Measurements from ENCODE around the gene TMBIM6. TPM values are rescaled to one million over a fixed set of nuclear protein-coding genes. Genes with fewer than 3 reads are reported as not detected.
A peak's percentile ranks its signal among the peaks of the same experiment; 100 is the strongest.

Gene TMBIM6
- total and polyA plus RNA-seq, 9 of the 15 experiments (the other 6 are each of a cell fraction or from before 2014, with no cell fraction given): 147 to 1,288 (median 352) TPM

GRCh38 chr12:49730568-49731101 lies 10.7 kb upstream of the TMBIM6 start (continued):
- TF ChIP-seq ZNF318 (IDR thresholded peaks at IDR 0.05; ENCODE audit: borderline replicate concordance in 1 of 2, low read depth in 1 of 2) (peak in 1 of 2 experiments; percentile 67; a peak in 1 of 4 replicates), PCBP2 (IDR thresholded peaks at IDR 0.05; ENCODE audit: low read depth, low read length, poor library complexity, severe bottlenecking) (no peak), ZKSCAN3 (CRISPR knock-in tag; IDR thresholded peaks at IDR 0.05) (no peak), MEIS2 (IDR thresholded peaks at IDR 0.05; ENCODE audit: partially characterized antibody) (peak; percentile 58), EP300 (IDR thresholded peaks at IDR 0.05; ENCODE audit: low read length) (peak; percentile 53; the same call in 1 of the 2 replicates), NR2F6 (CRISPR knock-in tag; IDR thresholded peaks at IDR 0.05) (no peak), CXXC5 (CRISPR knock-in tag; IDR thresholded peaks at IDR 0.05) (peak; percentile 55), RAD51 (IDR thresholded peaks at IDR 0.05; ENCODE audit: borderline replicate concordance, low read depth) (peak; percentile 8; the same call in 1 of the 2 replicates), TAF9B (IDR thresholded peaks at IDR 0.05; ENCODE audit: partially characterized antibody) (no peak), PATZ1 (CRISPR knock-in tag; IDR thresholded peaks at IDR 0.05; ENCODE audit: borderline replicate concordance) (no peak), ZBTB2 (IDR thresholded peaks at IDR 0.05) (no peak), DIDO1 (tag; IDR thresholded peaks at IDR 0.05; ENCODE audit: low read depth) (peak; percentile 12; the same call in 1 of the 2 replicates), NFRKB (IDR thresholded peaks at IDR 0.05; ENCODE audit: low read depth) (0 out of 2 replicates have a peak, but pooled peaks have one; percentile 24), ZNF175 (CRISPR knock-in tag; IDR thresholded peaks at IDR 0.05; ENCODE audit: low read depth) (peak; percentile 97), RBM17 (IDR thresholded peaks at IDR 0.05; ENCODE audit: borderline replicate concordance, low read depth, low read length) (no peak), HDAC6 (IDR thresholded peaks at IDR 0.05; ENCODE audit: low read depth, low read length) (no peak), BHLHE40 (IDR thresholded peaks at IDR 0.05; ENCODE audit: low read length) (peak; percentile 30; the same call in 1 of the 2 replicates)

Measured in K562 (cell line).